OCI-LY7 (cell line): ENCODE data around the gene LAMC1. TPM values are rescaled to one million over a fixed set of nuclear protein-coding genes. Genes with fewer than 3 reads are reported as not detected.

Experiments
- BruUV-seq: library from RNA; stranded (reverse); fragments of 400-500 nt; replicated peaks from 2 replicates; lab custom pipeline; 2021; lab: Mats Ljungman, UMichigan
- CTCF ChIA-PET: fragments of 300-600 bp; sonication (Branson Sonifier 250); formaldehyde crosslinking; loops from one replicate; lab custom pipeline; 2022; ENCODE audit warnings: antibody characterized with exemption; ENCODE audit not compliant: unreplicated experiment; lab: Charles Lee
- POLR2A ChIA-PET: fragments of 300-600 bp; sonication (Branson Sonifier 250); formaldehyde crosslinking; loops from one replicate; lab custom pipeline; 2022; ENCODE audit warnings: antibody characterized with exemption; lab: Charles Lee
- DNase-seq: peaks from one replicate; pipeline ENCODE4 v3.0.0-alpha.2; 2015; ENCODE audit warnings: low spot score
- H2AFZ ChIP-seq: fragments of 200-600 bp; sonication (generic), shearing (Covaris generic); 2 replicates; pipeline ENCODE4 v1.6.1; 2014; ENCODE audit warnings: mild to moderate bottlenecking, antibody characterized with exemption, low read length, moderate library complexity
- H3K27ac ChIP-seq: fragments of 200-600 bp; sonication (generic); 2 replicates; pipeline ENCODE4 v1.5.1; 2014; ENCODE audit warnings: mixed run types, low read depth, mild to moderate bottlenecking, moderate library complexity, low read length, inconsistent platforms; ENCODE audit not compliant: poor library complexity, severe bottlenecking
- H3K36me3 ChIP-seq: fragments of 200-600 bp; sonication (generic); 2 replicates; pipeline ENCODE4 v1.6.1; 2014; ENCODE audit warnings: mild to moderate bottlenecking, antibody characterized with exemption, low read length, moderate library complexity, mixed read lengths; ENCODE audit not compliant: insufficient read depth
- H3K4me1 ChIP-seq: fragments of 200-600 bp; sonication (generic); 2 replicates; pipeline ENCODE4 v1.5.1; 2014; ENCODE audit warnings: mild to moderate bottlenecking, low read length; ENCODE audit not compliant: insufficient read depth, poor library complexity, severe bottlenecking
- H3K4me2 ChIP-seq: fragments of 200-600 bp; sonication (generic); 2 replicates; pipeline ENCODE4 v1.6.1; 2014; ENCODE audit warnings: mild to moderate bottlenecking, low read length
- H3K4me3 ChIP-seq: fragments of 200-600 bp; sonication (generic); 2 replicates; pipeline ENCODE4 v1.5.1; 2014; ENCODE audit warnings: mild to moderate bottlenecking, low read depth, low read length; ENCODE audit not compliant: poor library complexity, severe bottlenecking
- H3K79me2 ChIP-seq: fragments of 200-600 bp; sonication (generic); 2 replicates; pipeline ENCODE4 v1.6.1; 2016; ENCODE audit warnings: low read depth, mild to moderate bottlenecking, low read length, moderate library complexity, mixed read lengths; ENCODE audit not compliant: insufficient read depth
- H3K9me2 ChIP-seq: fragments of 200-600 bp; sonication (generic); 2 replicates; pipeline ENCODE4 v1.6.1; 2016; ENCODE audit warnings: mild to moderate bottlenecking, low read length, mixed read lengths; ENCODE audit not compliant: insufficient read depth
- H3K9me3 ChIP-seq: fragments of 200-600 bp; sonication (generic); 2 replicates; pipeline ENCODE4 v1.6.1; 2014; ENCODE audit warnings: mild to moderate bottlenecking, mixed run types, low read length, mixed read lengths
- H4K20me1 ChIP-seq: fragments of 200-600 bp; sonication (generic); 2 replicates; pipeline ENCODE4 v1.6.1; 2014; ENCODE audit warnings: mild to moderate bottlenecking, antibody characterized with exemption, low read length, moderate library complexity, mixed read lengths; ENCODE audit not compliant: insufficient read depth
- CTCF ChIP-seq: fragments of 200-600 bp; sonication (generic); conservative IDR thresholded peaks from 2 replicates; pipeline ENCODE4 v1.5.1; 2014; ENCODE audit warnings: mild to moderate bottlenecking, antibody characterized with exemption, low read length, moderate library complexity, mixed read lengths
- EZH2phosphoT487 ChIP-seq: fragments of 200-600 bp; sonication (generic); IDR thresholded peaks from 2 replicates; pipeline ENCODE4 v1.6.1; 2018; ENCODE audit warnings: low read depth, borderline replicate concordance, mild to moderate bottlenecking, mixed run types, antibody characterized with exemption, low read length, moderate library complexity, mixed read lengths
- intact Hi-C: fragments of 100-400 bp; cut with micrococcal nuclease; formaldehyde crosslinking; loops from one replicate; pipeline ENCODE4 v1.10.0; 2022; ENCODE audit not compliant: unreplicated experiment
- total RNA-seq, 2 experiments: library from RNA; depleted of rRNA in 1 of 2; stranded (reverse); fragments of >200 nt in 1 of 2; shearing (Covaris generic) in 1 of 2; gene quantifications; 2 replicates each; pipeline ENCODE4 v1.2.3, GENCODE V29; 2014 to 2022

Gene LAMC1
- total RNA-seq, 2 experiments from 2014 or later: 24.2 to 42.1 TPM

GRCh38 chr1:183019860-183020259 is 3.4 kb upstream of the LAMC1 start:
- CTCF ChIA-PET: no interaction called here
- H3K4me2 ChIP-seq: no peak overlapping the region
- H4K20me1 ChIP-seq: peaks cover 7% of the 10 kb centered on the region
- no peak for TF ChIP-seq CTCF
- H3K79me2 ChIP-seq: peaks cover 8% of the 10 kb centered on the region; the same call in 1 of the 2 replicates
- no peak overlapping the region for H2AFZ ChIP-seq
- POLR2A ChIA-PET: interaction anchor here (0.7 kb wide), 1 partner anchor 16 kb away, joined by 3 read pairs; no protein-coding TSS in a partner anchor
- intact Hi-C loops: loop anchor here (5.0 to 10.0 kb wide), 3 partner anchors 178 to 615 kb away; partner anchors contain the start of genes ARPC5 and SMG7
- no peak for DNase-seq
- H3K4me1 ChIP-seq: peaks cover 12% of the 10 kb centered on the region
- H3K9me2 ChIP-seq: no peaks in the 10 kb centered on the region
- no peaks in the 10 kb centered on the region for H3K36me3 ChIP-seq
- H3K4me3 ChIP-seq: no peak overlapping the region
- no TSS peak for BruUV-seq
- H3K9me3 ChIP-seq: no peaks in the 10 kb centered on the region
- H3K27ac ChIP-seq: no peak overlapping the region

GRCh38 chr1:183021405-183022201 is 1.6 kb upstream of the LAMC1 start:
- no peaks in the 10 kb centered on the region for H3K9me2 ChIP-seq
- TF ChIP-seq EZH2phosphoT487: no peak
- no peak for TF ChIP-seq CTCF
- peak overlapping the region; percentile 79; the same call in 1 of the 2 replicates for H2AFZ ChIP-seq
- intact Hi-C loops: loop anchor here (5.0 to 10.0 kb wide), 3 partner anchors 179 to 613 kb away; partner anchors contain the start of genes ARPC5 and SMG7
- no peaks in the 10 kb centered on the region for H3K36me3 ChIP-seq
- H3K4me3 ChIP-seq: peak overlapping the region; percentile 77
- H3K27ac ChIP-seq: peak overlapping the region; percentile 69
- H3K79me2 ChIP-seq: peaks cover 25% of the 10 kb centered on the region; the same call in 1 of the 2 replicates
- BruUV-seq: no TSS peak
- peak overlapping the region; percentile 70 for H3K4me2 ChIP-seq
- DNase-seq: no peak
- H3K9me3 ChIP-seq: no peaks in the 10 kb centered on the region
- CTCF ChIA-PET: no interaction called here
- peaks cover 29% of the 10 kb centered on the region for H3K4me1 ChIP-seq
- H4K20me1 ChIP-seq: peaks cover 23% of the 10 kb centered on the region
- POLR2A ChIA-PET: interaction anchor here (1.0 kb wide), 2 partner anchors 49 to 57 kb away, joined by 3 read pairs; no protein-coding TSS in a partner anchor
